HG02642 (cell line): Measurements from ENCODE around the gene ASTN2.
A peak's percentile ranks its signal among the peaks of the same experiment; 100 is the strongest.

Experiments used
- ATAC-seq: cut with Tn5 transposase; IDR thresholded peaks from one replicate; pipeline ENCODE4 v1.9.1; 2021; ENCODE audit warnings: mild to moderate bottlenecking; ENCODE audit not compliant: unreplicated experiment, poor library complexity

ASTN2 gene

DNA sequence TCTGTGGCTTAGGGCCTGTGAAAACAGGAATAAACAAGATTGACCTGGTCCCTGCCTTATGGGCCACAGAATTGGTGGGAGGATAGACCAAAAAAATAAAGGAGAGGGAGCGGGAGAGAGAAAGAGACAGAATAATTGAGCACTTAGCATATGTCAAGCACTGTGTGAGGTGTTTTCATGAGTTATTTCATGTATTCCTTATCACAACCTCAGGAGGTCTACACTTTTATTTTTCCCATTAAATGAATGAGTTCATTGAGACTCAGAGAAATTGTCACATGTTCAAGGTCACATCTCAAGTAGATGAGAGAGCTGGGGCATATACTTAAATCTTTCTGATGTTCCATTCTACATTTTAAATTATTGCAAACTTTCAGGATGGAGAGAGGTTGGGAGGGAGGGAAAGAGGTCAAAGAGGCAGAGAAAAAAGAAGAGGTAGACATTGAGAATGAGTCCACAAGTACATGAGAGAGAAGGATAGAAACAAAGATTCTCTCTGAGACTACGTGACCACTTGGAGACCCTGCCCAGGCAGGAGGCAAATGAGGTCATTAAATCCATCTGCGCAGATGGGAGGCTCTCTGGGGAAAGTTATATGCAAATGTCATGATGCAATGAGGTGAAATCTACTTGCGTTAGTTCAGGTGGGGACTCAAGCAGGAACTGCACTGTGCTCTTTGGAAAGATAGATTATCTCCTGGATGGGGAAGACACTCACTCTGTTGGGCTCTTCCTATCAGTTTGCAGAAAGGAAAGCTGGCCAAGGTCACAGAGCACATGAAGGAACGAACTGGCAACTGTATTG lies 1019.8 kb downstream of the ASTN2 start:
- ATAC-seq = no peak

DNA sequence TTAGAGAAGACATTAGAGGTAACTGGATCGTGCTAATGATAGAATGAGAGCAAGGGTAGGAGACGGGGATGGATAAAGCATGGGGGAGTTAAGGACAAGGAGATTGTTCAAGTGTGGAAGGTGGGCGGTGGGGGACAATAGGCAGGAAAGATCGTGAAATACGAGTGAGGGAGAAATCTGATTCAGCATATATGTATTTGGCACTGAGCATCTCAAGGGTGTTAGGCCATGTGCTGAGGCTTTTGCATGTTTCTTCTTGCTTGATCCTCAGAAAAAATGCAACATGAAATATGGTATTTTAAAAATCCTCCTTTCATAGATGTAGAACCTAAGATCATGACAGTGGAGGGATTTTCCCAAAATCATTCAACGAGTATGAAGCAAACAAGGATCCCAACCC lies 1020.8 kb downstream of the ASTN2 start:
- no peak for ATAC-seq

DNA sequence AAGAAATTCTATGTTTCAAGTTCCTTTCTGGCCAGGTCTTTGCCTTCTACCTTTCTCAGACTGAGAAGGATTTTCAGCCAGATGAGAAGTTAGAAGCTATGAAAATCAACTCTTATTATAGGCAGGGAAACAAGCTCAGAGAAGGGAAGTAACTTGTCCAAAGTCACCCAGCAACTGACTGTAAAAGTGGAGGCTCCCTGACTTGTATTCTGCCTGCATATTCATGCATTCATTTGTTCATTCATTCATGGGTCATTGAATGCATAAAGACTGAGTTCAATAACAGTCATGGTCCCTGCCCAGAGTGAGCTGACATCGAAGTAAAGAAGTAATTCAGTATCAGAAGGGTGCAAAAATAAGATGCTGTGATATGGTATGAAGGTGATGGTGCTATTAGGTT lies 1021.7 kb downstream of the ASTN2 start:
- ATAC-seq = no peak

- peak; percentile 5 for ATAC-seq
Measured at GRCh38 chr9:116391306-116391900, 1023.5 kb downstream of the ASTN2 start.

- ATAC-seq = peak; percentile 66
Measured at GRCh38 chr9:116390303-116391228, 1024.3 kb downstream of the ASTN2 start.

- ATAC-seq = no peak
Measured at GRCh38 chr9:116389541-116390302, 1025.1 kb downstream of the ASTN2 start.

DNA sequence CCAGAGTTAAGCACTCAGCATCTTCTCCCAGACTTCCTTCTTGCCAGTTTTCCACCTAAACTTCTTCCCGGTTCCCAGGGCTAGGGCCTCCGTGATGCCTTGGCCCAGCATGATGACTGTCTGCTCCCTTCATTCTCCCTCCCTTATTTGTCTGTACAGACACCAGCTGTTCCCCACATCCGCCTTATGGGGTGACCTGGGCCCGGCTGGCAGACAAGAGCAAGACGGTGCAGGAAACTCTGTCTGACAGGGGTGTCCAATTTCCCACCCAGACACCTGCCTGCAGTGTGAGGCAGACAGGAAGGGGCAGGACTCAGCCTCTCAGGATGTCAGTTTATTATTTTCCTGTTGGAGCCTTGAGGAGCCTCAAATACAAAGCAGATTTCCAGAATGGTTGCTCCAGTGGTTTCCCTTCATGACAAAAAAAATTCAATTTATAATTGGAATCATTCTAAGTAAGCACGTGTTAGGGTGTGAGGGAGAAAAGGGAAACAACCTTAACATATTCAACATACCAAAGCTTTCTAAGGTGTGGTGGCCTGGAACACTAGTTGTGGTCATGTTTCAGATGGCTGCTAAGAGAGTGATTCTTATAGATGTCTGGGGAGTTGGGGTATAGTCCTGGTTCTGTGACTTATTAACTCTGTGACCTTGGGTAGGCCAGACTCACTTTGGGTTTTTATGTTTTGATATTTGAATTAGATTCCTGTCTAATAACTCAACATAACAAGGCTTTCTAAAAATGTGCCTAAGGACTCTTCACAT lies 1026.7 kb downstream of the ASTN2 start:
- ATAC-seq = peak; percentile 41

- no peak for ATAC-seq
Measured at GRCh38 chr9:116383936-116384335, 1030.9 kb downstream of the ASTN2 start.

DNA sequence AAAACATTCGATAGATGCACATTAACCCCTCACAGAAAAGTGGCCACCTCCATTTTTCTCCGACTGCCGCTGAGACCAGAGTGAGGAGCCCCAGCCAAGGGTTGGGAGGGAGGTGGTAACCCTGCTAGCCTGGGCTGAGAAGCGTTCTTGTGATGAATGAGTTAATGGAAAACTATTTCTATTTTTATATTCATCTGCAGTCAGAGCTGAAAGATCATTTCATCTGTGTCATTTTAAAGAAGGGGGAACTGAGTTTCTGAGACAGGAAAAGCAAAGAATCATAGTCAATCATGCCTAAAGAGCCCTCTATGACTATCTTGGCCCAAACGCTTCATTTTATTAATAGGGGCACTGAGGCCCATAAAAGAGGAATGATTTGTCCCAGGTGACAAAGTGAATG lies 1031.7 kb downstream of the ASTN2 start:
- no peak for ATAC-seq

- no peak for ATAC-seq
Measured at GRCh38 chr9:116382053-116382452, 1032.8 kb downstream of the ASTN2 start.

GRCh38 chr9:116381350-116381749 lies 1033.5 kb downstream of the ASTN2 start:
- ATAC-seq = no peak

GRCh38 chr9:116380496-116380995 lies 1034.3 kb downstream of the ASTN2 start:
- ATAC-seq = no peak

- ATAC-seq = no peak
Measured at GRCh38 chr9:116379821-116380220, 1035.0 kb downstream of the ASTN2 start.

GRCh38 chr9:116378873-116379272 lies 1036.0 kb downstream of the ASTN2 start:
- no peak for ATAC-seq

GRCh38 chr9:116377179-116377798 lies 1037.6 kb downstream of the ASTN2 start:
- ATAC-seq = no peak
